Iris pigment epithelial cell (primary cell): ENCODE results near the gene ADCY4.
"Not testable (repeated sequence)": the region's sequence is repeated elsewhere in the genome, so short reads cannot be mapped to it uniquely, and the experiment has no call there.

ENCODE experiments used
- DNase-seq: peaks from one replicate; pipeline ENCODE4 v3.0.0-alpha.2; 2011; ENCODE audit warnings: low read depth

The ADCY4 gene

GRCh38 chr14:24366721-24367513, 32.0 kb upstream of the ADCY4 start:
- DNase-seq = peak; percentile 93

DNA sequence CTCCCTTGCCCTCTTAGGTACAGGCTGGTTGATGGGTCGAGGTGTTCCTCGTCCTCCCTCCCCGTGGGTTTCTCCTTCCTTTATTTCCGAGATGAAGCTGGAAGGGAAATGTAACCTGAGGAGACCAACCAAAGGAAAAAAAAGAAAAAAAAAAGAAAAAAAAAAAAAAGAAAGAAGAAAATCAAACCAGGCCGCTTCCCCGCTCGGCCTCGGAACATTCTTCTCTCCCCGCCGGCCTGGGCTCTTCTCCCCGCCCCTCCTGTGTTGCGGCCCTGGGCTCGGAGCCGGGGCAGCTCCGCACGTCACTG, 31.5 kb upstream of the ADCY4 start:
- DNase-seq = no peak

DNA sequence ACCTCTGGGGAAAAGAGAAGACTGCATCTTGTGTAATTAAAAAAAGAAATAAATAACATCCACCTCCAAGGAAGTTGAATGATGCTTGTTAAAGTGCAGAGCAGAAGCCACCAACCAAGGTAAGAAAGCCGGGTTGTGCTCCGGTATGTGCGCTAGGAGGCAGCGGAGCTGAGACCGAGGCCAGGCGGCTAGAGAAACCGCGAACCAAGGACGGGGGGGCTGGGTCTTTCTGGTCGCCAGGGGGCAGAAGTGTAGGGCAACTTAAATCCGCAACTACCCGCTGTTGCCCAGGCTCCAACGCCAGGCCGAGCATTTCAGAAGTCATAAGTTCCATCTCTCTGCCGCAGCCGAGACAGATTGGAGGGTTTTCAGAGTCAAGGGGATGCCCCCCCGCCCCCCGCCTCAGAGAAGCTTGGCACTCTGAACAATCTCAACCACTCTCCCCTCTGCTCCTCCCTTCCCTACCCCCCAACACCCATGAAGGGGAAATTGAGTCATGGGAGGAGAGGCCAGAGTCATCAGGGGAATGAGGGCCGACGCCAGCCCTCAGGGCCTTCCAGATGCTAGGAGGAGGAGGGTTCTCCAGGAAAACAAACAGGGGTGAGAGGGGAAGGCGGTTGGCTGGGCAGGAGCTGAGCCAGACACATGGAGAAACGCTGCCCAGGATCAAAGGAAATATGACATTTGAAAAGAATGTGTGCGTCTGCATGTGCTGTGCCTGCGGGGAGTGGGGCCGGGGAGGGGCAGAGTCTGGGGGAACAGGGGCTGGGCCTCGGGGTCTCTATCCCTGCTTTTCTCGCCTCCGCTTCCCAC, 30.9 kb upstream of the ADCY4 start:
- peak; percentile 94 for DNase-seq

DNA sequence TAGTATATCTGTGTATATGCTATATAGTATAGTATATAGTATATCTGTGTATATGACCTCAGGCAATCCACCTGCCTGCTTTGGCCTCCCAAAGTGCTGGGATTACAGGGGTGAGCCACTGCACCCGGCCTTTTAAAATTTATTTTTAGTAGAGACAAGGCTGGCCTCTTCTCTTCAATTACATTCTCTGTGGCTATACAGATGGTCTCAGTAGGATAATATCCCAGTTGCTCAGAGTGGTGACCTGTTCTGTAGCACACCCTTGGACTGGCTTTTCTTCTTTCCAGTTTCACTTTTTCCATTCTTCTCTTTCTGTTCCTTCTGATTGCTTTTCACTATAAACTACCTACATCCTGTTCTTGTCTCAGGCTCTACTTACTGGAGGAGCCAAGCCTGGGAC, 30.0 kb upstream of the ADCY4 start:
- DNase-seq = no peak

DNA sequence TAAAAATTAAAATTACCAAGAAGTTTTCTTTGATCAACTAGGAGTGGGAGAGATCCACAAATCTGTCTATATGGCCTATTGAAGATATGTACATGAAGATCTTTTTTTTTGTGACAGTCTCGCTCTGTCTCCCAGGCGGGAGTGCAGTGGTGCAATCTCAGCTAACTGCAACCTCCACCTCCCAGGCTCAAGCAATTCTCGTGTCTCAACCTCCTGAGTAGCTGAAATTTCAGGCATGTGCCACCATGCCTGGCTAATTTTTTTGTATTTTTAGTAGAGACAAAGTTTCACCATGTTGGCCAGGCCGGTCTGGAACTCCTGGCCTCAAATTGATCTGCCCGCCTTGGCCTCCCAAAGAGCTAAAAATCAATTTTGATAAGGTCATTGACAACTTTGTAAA, 28.5 kb upstream of the ADCY4 start:
- no peak for DNase-seq

GRCh38 chr14:24362241-24362960, 27.5 kb upstream of the ADCY4 start:
- DNase-seq = no peak

DNA sequence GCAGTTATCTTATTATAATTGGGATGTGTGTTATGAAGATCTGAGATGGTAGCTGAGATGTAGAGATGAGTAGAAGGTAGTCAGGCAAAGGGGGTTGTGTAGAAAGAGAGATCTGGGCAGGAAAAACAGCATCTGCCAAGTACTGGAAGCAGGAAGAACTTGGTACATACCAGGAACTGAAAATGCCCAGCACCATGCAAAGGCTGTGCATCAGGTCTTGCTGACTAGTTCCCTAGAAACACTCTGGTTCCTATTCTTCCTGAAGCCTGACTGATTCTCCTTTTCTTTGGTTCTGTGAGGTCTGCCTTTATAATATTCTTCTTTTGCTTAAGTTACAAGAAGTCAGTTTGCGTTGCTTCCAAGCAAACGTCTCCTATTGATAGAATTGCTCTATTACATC, 26.5 kb upstream of the ADCY4 start:
- no peak for DNase-seq

GRCh38 chr14:24360281-24360680, 25.4 kb upstream of the ADCY4 start:
- DNase-seq = no peak

DNA sequence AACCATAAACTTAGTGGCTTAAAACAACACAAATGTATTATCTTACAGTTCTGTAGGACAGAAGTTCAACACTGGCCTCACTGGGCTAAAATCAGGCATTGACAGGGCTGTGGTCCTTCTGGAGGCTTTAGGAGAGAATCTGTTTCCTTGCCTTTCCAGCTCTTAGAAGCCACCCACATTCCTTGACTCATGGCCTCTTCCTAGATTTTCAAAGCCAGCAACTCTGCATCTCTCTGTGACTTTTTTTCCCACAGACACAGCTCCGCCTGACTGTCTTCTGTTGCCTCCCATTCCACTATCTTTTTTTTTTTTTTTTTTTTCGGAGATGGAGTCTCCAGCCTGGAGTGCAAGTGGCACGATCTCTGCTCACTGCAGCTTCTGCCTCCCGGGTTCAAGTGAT, 21.3 kb upstream of the ADCY4 start:
- no peak for DNase-seq

DNA sequence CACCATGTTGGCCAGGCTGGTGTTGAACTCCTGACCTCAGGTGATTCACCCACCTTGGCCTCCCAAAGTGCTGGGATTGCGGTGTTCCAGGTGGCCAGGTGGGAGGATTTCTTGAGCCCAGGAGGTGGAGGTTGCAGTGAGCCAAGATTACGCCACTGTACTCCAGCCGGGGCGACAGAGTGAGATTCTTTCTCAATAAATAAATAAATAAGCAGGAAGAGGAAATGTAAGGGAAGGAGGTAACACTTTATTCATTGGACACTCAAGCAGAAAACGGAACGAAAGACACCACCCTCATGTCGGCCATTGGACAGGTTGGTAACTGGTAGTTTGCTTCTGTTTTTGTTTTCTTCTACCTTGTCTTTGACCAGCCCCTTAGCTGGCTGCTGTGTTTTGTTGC, 20.1 kb upstream of the ADCY4 start:
- DNase-seq = no peak

GRCh38 chr14:24354482-24354825, 19.6 kb upstream of the ADCY4 start:
- not testable (repeated sequence) for DNase-seq

DNA sequence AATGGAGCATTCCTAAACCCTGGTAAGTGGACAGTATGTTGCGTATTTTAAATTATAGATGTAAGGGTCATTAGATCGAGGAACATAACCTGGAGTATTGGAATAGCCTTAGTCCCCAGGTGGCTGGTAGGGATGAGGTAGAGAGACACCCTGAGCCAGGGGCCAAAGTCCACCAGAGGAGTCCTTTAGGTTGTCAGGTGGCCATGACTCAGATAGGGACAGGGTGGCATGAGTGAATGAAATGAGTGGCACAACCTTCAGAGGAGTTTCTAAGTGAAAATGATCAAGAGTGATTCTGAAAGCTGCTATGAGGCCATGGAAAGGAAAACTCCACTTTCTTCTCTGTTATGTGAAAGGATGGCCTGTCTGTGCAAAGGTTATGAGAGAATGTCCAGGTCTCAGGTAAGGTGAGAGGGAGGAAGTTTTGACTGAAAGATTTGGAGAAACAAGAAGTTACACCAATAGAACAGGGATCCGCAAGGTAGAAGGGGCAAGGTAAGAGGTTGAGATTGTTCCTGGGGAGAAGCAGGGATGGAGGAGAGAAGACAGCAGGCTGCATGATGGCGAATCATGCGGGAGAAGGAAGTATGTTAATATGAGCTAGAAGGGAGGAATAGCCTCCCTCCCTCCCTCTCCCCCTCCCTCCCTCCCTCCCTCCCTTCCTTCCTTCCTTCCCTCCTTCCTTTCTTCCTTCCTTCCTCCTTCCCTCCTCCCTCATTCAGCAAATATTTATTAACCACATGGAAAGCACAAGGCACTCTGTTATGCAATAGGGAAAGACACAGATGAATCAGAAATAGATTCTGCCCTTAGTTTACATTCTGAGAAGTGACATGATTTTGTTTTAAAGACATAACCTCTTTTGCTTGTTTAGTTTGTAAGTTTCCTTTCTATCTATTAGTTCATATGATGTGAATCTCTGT, 18.9 kb upstream of the ADCY4 start:
- peak; percentile 77 for DNase-seq

GRCh38 chr14:24351517-24351916, 16.6 kb upstream of the ADCY4 start:
- peak; percentile 43 for DNase-seq

DNA sequence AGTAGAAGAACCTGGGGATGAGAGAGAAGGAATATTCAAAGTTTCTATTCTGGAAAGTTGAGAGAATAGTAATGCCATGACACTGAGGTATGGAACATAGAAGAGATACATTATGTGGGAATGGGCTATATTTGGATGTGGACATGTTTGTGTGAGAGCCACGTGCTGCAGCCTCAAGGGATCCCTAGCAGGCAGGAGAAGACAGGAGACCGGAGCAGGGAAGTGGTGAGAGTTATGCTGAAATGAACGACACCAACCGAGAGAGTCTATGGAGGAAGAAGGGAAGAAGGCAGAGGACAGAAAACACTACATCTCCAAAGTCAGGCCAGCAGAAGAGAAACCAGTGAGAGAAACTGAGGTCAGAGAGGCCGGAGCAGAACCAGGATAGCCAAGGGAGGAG, 14.9 kb upstream of the ADCY4 start:
- no peak for DNase-seq

GRCh38 chr14:24348186-24348585, 13.3 kb upstream of the ADCY4 start:
- DNase-seq = no peak

DNA sequence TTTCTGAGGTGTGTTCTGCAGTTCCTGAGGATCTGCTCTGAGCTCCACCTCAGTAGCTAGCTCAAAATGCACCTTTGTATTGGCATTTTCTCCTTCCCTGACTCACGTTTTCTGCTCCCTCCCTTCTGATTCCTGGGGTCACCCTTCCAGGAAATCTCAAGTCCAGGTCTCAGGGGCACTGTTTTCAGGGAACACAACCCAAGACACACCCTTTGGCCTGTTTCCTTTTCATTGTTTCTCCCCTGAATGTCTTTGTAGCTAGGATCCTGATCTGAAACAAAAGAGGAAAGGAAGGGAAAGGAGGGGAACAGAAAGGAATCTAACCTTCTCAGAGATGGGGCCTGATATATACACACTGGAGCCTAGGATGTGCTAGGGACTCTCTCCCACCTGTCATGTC, 12.3 kb upstream of the ADCY4 start:
- no peak for DNase-seq

- DNase-seq = no peak
These were observed 9.2 kb upstream of the ADCY4 start for GRCh38 chr14:24343795-24344660.

- no peak for DNase-seq
These were observed 8.0 kb upstream of the ADCY4 start for GRCh38 chr14:24342889-24343288.

DNA sequence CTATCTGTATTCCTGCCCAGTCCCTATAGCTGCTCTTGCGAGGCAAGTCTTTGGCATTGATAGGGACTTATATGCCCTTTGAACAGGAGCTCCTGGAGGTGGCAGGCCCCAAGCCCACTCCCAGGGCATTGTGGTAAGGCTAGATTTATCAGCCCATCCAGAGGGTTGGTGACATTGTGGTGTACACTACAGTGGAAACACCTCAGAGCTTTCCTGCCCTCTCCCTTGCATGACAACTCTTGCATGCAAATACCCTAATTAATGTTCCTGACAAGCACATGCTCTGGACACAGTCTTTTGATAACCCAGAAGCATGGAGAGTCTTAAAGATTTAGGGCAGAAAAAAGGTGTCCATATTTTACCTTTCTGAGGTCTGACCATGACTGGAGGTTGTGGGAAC, 5.7 kb upstream of the ADCY4 start:
- DNase-seq = no peak

GRCh38 chr14:24339284-24340151, 4.6 kb upstream of the ADCY4 start, which contains the start of gene RIPK3:
Gene RIPK3 (minus strand): TSS chr14:24339991. CDS start chr14:24339826, 165 bp downstream.
- no peak for DNase-seq
